Tibial nerve (tissue), 4 donors: ENCODE results near the gene ATP6AP1.

Source experiments
- EP300 ChIP-seq, 2 donors: sonication (generic); formaldehyde crosslinking; IDR thresholded peaks; one replicate each; pipeline ENCODE4 v1.6.1; 2017; ENCODE audit warnings: antibody characterized with exemption in 2 of 2, mild to moderate bottlenecking in 1 of 2
- POLR2A ChIP-seq, 2 donors: fragments of 450-650 bp; IDR thresholded peaks; one replicate each; pipeline ENCODE4 v1.6.1; 2017; ENCODE audit warnings: antibody characterized with exemption in 2 of 2, mild to moderate bottlenecking in 2 of 2, moderate library complexity in 2 of 2
- TF ChIP-seq, protein P1 (sequence below), 5 experiments: fragments of 200-600 bp in 3 of 5; fragments of 450-650 bp in 2 of 5; sonication (generic) in 3 of 5; IDR thresholded peaks; one replicate each; pipeline ENCODE4 v1.5.1; 2016 to 2019; ENCODE audit warnings: antibody characterized with exemption in 5 of 5, mild to moderate bottlenecking in 3 of 5, moderate library complexity in 2 of 5

DNA sequence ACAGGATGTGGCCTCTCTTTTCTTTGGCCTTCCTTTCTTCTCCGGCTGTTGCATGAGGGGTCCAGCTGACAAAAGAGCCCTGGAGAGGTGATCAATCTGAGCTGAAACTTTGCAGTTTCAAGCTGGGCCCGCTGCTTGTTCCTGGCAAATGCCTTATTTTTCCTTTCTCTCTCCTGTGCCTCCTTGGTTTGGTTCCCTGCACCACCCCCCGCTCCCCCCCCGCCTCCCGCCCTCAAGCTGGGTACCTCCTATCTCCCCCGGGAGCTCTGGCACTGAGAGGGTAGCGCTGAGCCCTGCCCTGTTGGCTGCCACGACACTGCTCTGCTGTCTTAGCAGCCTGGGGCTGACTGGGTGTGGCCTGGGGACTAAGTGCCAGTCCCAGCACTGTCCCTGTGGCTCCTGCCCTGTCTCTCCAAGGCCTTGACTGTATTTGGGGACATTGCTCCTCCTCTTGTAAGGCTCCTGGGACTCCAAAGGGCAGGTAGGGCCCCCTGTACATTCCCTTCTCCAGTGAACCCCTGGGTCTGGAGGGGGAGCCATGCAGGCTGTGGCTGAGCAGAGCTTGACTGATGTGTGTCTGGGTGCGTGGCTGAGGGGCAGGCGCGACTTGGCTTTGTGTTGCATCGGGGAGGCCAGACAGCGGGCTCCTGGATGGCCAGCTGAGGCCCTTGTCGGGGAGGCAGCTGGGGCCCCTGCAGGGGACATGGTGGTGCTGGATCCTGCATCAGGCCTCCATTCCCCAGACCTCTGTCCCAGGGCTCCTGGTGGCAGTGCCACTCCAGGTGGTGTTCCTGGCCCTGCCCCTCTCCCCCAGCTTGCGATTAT, 30.7 kb downstream of the ATP6AP1 start:
- TF ChIP-seq, protein P1, sequence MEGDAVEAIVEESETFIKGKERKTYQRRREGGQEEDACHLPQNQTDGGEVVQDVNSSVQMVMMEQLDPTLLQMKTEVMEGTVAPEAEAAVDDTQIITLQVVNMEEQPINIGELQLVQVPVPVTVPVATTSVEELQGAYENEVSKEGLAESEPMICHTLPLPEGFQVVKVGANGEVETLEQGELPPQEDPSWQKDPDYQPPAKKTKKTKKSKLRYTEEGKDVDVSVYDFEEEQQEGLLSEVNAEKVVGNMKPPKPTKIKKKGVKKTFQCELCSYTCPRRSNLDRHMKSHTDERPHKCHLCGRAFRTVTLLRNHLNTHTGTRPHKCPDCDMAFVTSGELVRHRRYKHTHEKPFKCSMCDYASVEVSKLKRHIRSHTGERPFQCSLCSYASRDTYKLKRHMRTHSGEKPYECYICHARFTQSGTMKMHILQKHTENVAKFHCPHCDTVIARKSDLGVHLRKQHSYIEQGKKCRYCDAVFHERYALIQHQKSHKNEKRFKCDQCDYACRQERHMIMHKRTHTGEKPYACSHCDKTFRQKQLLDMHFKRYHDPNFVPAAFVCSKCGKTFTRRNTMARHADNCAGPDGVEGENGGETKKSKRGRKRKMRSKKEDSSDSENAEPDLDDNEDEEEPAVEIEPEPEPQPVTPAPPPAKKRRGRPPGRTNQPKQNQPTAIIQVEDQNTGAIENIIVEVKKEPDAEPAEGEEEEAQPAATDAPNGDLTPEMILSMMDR (IDR thresholded peaks at IDR 0.05): no peak
- TF ChIP-seq EP300 (IDR thresholded peaks at IDR 0.05) (no peak), POLR2A (IDR thresholded peaks at IDR 0.05) (no peak)
